ENCODE data around the gene SNX20.

SNX20 gene

DNA sequence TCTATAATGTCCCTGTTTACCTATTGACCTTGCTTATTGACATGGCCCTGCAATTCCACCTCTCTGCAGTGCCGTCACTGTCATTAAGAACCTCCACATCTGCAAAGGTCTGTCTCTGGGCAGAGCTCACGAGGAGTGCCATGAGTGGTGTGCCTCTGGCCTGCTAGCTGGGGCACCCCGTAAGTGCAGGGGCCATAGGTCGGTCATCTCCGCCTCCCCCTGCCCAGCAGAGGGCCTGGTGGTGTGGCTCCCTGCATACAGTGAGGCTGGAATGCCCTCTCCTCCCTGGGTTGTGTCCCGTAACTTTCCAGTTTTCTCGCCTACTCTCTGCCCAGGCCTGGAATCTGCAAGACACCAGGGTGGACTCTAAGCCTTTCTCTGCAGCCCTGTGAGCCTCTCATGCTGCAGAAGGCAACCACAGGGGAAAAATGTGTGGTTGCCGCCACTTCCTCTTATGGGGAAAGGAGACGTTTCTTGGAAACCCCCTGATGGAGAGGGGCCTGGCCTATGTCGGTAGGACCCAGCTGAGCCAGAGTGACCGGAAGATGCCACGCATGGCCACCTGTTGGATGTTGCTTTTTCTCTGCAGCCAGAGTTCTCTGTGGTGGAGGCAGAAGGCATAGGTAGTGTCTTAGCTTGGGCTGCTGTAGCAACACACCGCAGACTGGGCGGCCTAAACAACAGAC, 2.7 kb upstream of the SNX20 start:
- H3K27ac ChIP-seq = peak overlapping the region; percentile 53
- no peaks in the 10 kb centered on the region for H3K27me3 ChIP-seq
- no peak overlapping the region for H3K9ac ChIP-seq
- TF ChIP-seq Cebpa-rat (IDR thresholded peaks at IDR 0.05) = no peak
- H3K9me3 ChIP-seq = no peaks in the 10 kb centered on the region
- H3K4me3 ChIP-seq = peak overlapping the region; percentile 40; the same call in 1 of the 2 replicates
- H3K4me2 ChIP-seq = peak overlapping the region; percentile 89
- H4K20me1 ChIP-seq = no peaks in the 10 kb centered on the region
- peaks cover 10% of the 10 kb centered on the region; the same call in 1 of the 2 replicates for H3K36me3 ChIP-seq
- peaks cover 69% of the 10 kb centered on the region for H3K4me1 ChIP-seq

DNA sequence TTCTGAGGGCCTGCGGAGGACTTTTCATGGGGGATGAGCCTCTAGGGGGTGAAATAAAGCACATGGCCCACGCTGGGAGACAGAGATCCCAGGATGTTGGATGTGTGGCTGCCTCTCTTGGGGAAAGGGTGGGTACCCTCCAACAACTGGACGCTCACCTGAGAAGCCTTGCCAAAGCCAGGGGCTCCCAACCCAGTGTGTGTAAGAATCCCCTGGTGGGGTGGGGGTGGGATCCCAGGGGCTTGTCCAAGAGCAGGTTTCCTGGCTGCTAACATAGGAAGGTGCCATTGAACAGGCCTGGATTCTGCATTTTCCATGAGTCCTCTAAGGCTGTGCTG, 587 bp downstream of the SNX20 start:
- Histone ChIP-seq H3K27ac (peak overlapping the region; percentile 88), H3K9me3 (no peaks in the 10 kb centered on the region), H3K36me3 (peaks cover 39% of the 10 kb centered on the region), H3K4me1 (peaks cover 63% of the 10 kb centered on the region), H3K4me2 (peak overlapping the region; percentile 97), H3K4me3 (peak overlapping the region; percentile 67), H3K9ac (peak overlapping the region; percentile 78), H4K20me1 (0 out of 2 replicates have a peak, but pooled peaks cover 13% of the 10 kb centered on the region), H3K27me3 (no peaks in the 10 kb centered on the region)
- no peak for TF ChIP-seq Cebpa-rat (IDR thresholded peaks at IDR 0.05)

DNA sequence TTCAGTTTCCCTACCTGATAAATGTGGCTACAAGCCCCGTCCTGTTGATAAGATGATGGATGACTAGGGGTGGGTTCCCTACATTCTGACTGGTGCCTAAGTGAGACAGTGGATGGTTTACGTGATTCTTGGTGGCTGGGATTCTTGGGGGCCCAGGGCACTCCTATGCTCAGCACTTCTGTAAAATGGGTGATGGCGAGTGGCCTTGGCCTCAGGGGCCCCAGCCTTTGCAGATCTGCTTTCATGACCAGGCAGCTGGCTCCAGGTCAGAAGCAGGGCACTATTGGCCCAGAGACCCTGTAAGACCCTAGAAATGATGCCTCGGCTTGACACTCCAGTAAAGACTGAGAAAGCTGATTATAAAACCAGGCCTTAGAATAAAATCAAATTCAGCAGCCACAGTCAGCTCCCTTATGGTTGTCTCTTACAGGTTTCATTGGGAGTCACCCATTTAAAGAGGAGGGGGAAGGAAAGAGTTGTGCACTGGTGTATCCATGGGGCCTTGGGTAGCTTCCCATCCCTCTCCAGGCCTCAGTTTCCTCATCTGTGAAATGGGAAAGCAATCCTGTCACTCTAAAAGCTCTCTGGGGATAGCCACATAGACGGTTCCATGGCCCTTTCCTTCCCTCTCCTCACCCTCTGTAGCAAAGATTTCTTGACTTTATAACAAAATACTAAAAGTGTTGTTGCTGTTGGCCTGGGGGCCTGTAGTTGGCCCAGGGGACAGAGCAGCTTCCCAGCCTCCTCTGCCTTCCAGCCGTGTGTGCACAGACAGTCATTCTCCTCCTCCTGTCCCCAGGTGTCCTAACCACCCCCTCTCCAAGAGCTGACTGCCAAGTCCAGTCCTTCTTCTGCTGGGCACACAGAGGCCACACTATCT, 1.2 kb downstream of the SNX20 start:
- Histone ChIP-seq H3K4me2 (peak overlapping the region; percentile 97), H3K27ac (peak overlapping the region; percentile 88), H3K4me3 (peak overlapping the region; percentile 67), H3K9ac (peak overlapping the region; percentile 78), H3K36me3 (peaks cover 45% of the 10 kb centered on the region), H3K27me3 (no peaks in the 10 kb centered on the region), H3K9me3 (no peaks in the 10 kb centered on the region), H4K20me1 (0 out of 2 replicates have a peak, but pooled peaks cover 13% of the 10 kb centered on the region), H3K4me1 (peaks cover 57% of the 10 kb centered on the region)
- no peak for TF ChIP-seq Cebpa-rat (IDR thresholded peaks at IDR 0.05)

DNA sequence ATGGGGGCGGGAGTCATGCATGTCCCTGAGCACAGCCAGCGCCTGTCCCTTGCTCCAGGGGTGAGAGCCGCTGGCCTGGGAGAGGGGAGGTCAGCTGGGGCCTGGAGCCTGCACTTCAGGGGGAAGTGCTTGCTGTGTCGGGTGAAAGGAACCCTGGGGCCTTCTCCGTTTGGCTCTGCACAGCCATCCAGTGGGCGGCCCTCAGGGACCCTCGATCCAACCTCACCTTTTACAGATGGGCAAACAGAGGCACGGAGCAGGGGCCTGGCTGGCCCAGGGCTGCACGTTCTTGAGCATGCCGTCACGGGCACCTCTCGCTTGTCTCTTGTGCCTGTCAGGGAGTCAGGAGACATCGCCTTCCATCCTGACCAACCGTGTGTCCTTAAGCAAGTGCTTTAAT, 1.8 kb downstream of the SNX20 start:
- TF ChIP-seq Cebpa-rat (IDR thresholded peaks at IDR 0.05) = no peak

DNA sequence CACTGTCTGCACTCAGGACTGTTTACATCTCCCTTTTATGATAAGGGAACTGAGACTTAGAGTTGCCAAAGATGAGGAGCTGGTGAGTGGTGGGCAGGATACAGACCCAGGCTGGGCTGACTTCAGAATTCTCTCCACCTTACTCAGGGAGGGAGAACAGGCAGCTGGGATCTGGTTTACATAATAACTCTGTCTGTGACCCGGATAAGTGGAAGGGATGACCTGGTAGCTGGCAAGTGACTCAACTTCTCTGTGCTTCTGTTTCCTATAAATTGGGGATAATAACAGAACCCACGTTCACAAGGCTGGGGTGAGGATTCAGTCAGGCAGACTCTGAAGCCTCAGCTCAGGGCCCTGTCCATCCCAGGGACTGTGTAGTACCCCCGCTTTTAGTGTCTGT, 2.6 kb downstream of the SNX20 start:
- H4K20me1 ChIP-seq = 0 out of 2 replicates have a peak, but pooled peaks cover 13% of the 10 kb centered on the region
- no peaks in the 10 kb centered on the region for H3K27me3 ChIP-seq
- no peak overlapping the region for H3K4me2 ChIP-seq
- H3K27ac ChIP-seq = peak overlapping the region; percentile 88; the same call in 1 of the 2 replicates
- H3K9ac ChIP-seq = no peak overlapping the region
- H3K4me3 ChIP-seq = no peak overlapping the region
- peaks cover 43% of the 10 kb centered on the region for H3K4me1 ChIP-seq
- peaks cover 59% of the 10 kb centered on the region for H3K36me3 ChIP-seq
- TF ChIP-seq Cebpa-rat (IDR thresholded peaks at IDR 0.05) = no peak
- H3K9me3 ChIP-seq = peaks cover 10% of the 10 kb centered on the region

More for the DNA sequence above, 1.8 kb downstream of the SNX20 start:
- H3K4me3 ChIP-seq = no peak overlapping the region
- H3K4me1 ChIP-seq = peaks cover 50% of the 10 kb centered on the region
- peaks cover 52% of the 10 kb centered on the region for H3K36me3 ChIP-seq
- peak overlapping the region; percentile 88 for H3K27ac ChIP-seq
- H4K20me1 ChIP-seq = 0 out of 2 replicates have a peak, but pooled peaks cover 13% of the 10 kb centered on the region
- H3K9me3 ChIP-seq = peaks cover 3% of the 10 kb centered on the region; the same call in 1 of the 2 replicates
- H3K27me3 ChIP-seq = no peaks in the 10 kb centered on the region
- H3K4me2 ChIP-seq = peak overlapping the region; percentile 97; the same call in 1 of the 2 replicates
- no peak overlapping the region for H3K9ac ChIP-seq

DNA sequence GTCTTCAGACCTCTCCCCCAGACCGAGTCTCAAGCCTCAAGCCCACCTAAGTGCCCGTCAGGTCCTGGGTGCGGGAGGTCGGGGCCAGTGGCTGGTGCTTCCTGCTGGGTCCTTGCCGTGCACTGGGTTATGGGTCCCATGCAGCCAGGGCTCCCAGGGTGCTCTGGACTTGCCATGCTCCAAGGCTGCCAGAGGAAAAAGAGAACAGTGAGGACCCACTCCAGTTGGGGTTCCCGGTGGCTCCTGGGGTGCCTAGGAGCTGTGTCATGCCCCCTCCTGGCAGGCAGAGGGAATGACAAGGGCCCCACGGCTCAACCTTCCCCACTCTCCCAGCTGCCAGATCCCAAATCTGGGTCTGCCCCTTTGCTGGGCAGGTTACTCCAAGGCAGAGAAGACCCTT, 3.8 kb downstream of the SNX20 start:
- H3K9ac ChIP-seq = no peak overlapping the region

DNA sequence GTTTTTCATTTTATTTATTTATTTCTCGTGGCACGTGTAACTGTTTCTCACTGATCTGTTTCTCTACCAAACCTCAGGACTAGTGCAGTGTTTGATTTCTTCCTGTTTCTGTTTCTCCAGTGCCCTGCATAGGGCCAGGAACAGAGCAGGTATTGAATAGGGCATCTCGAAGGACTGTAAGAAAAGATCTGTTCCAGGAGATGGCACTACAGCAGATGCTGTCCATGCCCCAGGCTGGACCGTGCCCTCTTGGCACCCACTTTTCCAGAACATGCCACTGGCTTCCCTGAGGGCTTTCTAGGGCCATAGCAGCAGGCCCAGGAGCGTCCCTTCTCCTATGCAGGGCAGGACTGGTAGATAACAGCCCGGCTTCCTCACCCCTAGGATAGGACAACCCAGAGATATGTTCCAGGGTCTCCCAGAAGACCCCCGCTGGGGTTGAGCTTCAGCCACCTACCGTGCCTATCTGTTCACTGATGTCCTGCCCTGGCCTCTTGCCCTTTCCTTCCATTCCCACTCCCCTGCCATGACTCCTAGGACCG, 4.4 kb downstream of the SNX20 start:
- H3K9ac ChIP-seq = no peak overlapping the region
- H3K27ac ChIP-seq = no peak overlapping the region
- no peak for TF ChIP-seq Cebpa-rat (IDR thresholded peaks at IDR 0.05)
- 0 out of 2 replicates have a peak, but pooled peaks cover 13% of the 10 kb centered on the region for H4K20me1 ChIP-seq
- no peak overlapping the region for H3K4me2 ChIP-seq
- peaks cover 77% of the 10 kb centered on the region for H3K36me3 ChIP-seq
- H3K4me3 ChIP-seq = no peak overlapping the region
- H3K27me3 ChIP-seq = no peaks in the 10 kb centered on the region
- peaks cover 29% of the 10 kb centered on the region for H3K4me1 ChIP-seq
- H3K9me3 ChIP-seq = peaks cover 28% of the 10 kb centered on the region

More for the DNA sequence above, 3.8 kb downstream of the SNX20 start:
- Histone ChIP-seq H3K4me1 (peaks cover 31% of the 10 kb centered on the region), H4K20me1 (0 out of 2 replicates have a peak, but pooled peaks cover 13% of the 10 kb centered on the region), H3K27me3 (no peaks in the 10 kb centered on the region), H3K4me3 (no peak overlapping the region), H3K4me2 (no peak overlapping the region), H3K9me3 (peaks cover 22% of the 10 kb centered on the region), H3K27ac (no peak overlapping the region), H3K36me3 (peaks cover 71% of the 10 kb centered on the region)
- TF ChIP-seq Cebpa-rat (IDR thresholded peaks at IDR 0.05) = no peak

DNA sequence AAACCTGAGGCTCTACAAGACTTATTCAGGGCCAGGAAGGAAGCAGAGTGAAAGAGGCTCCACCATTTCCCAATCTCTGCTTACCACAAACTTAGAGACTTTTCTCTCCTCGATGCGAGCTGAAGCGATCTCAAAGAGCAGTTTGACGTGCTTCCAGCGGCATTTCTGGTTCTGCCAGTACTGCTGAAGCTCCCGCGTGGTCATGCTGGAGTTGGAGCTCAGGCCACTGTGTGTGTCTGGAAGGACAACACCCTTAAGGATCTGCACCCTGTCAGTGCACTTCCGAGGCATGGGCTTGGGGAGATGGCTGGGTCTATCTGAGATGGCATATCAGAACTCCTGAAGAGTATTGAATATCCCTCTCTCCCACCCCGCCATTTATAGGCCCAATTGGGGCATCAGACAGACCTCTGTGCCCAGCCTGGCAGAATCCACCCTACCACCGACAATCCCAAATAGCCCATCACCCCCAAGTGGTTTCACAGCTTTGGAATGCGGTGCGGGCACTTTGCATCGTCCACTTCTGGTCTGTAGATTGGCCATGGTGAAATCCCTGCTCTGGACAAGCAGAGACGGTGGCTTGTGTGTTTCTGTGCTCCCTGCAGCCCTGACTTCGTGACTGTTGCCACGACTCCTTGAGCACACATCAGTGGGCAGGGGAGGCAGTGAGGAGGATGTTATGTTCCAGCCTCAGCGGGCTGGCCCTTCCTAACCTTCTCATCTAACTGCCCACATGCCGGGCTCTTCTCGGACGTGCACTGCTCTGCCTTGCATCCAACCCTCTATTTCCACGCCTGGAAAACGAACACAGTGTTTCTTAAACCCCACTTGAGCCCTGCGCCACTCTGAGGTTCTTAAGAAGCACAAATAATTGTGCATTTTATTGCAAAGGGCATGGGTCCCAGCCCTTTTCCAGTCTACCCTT, 5.2 kb downstream of the SNX20 start:
- no peak overlapping the region for H3K9ac ChIP-seq
- peaks cover 85% of the 10 kb centered on the region for H3K36me3 ChIP-seq
- H3K27ac ChIP-seq = no peak overlapping the region
- TF ChIP-seq Cebpa-rat (IDR thresholded peaks at IDR 0.05) = no peak
- no peaks in the 10 kb centered on the region for H3K27me3 ChIP-seq
- no peak overlapping the region for H3K4me2 ChIP-seq
- no peak overlapping the region for H3K4me3 ChIP-seq
- H3K4me1 ChIP-seq = peaks cover 21% of the 10 kb centered on the region
- peaks cover 34% of the 10 kb centered on the region for H3K9me3 ChIP-seq
- 0 out of 2 replicates have a peak, but pooled peaks cover 13% of the 10 kb centered on the region for H4K20me1 ChIP-seq

DNA sequence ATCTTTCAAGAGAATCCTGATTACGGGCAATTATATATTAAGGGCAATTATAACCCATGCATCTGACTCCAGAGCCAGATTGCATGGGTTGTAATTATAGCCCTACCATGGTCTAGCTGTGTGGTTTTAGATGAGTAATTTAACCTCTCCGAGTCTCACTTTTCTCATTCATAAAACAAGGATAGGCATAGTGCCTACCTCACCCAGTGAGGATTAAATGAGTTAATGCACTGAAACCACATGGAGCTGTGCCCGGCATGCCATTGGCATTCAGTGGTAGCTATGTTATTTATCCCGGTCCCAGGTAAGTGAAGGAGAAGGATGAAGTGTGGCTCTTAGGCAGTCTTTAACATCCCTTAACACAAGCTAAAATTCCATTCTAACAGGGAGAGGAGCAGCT, 6.3 kb downstream of the SNX20 start:
- no peak overlapping the region for H3K4me3 ChIP-seq
- TF ChIP-seq Cebpa-rat (IDR thresholded peaks at IDR 0.05) = no peak
- no peak overlapping the region for H3K27ac ChIP-seq
- no peaks in the 10 kb centered on the region for H3K27me3 ChIP-seq
- 0 out of 2 replicates have a peak, but pooled peaks cover 13% of the 10 kb centered on the region for H4K20me1 ChIP-seq
- peaks cover 16% of the 10 kb centered on the region for H3K4me1 ChIP-seq
- H3K4me2 ChIP-seq = no peak overlapping the region
- H3K9me3 ChIP-seq = peaks cover 34% of the 10 kb centered on the region
- H3K9ac ChIP-seq = no peak overlapping the region
- peaks cover 93% of the 10 kb centered on the region for H3K36me3 ChIP-seq
